ENCODE measurements around the gene ARL6IP1.
"Not testable (repeated sequence)": the region's sequence is repeated elsewhere in the genome, so short reads cannot be mapped to it uniquely, and the experiment has no call there.

Gene ARL6IP1

GRCh38 chr16:18797746-18798145 is 3.6 kb downstream of the ARL6IP1 start:
- DNase-seq, result no peak

- no peak for DNase-seq
These were observed 5.0 kb downstream of the ARL6IP1 start for GRCh38 chr16:18796377-18796776.

GRCh38 chr16:18792836-18793433 is 8.4 kb downstream of the ARL6IP1 start:
- DNase-seq, result no peak

GRCh38 chr16:18789850-18790706 is 11.3 kb downstream of the ARL6IP1 start, which contains the start of gene RPS15A:
Gene RPS15A (minus strand): TSS chr16:18790334. CDS start chr16:18789113, 1,221 bp downstream.
- DNase-seq, result peak; percentile 93 to 96

GRCh38 chr16:18789515-18789849 is 11.9 kb downstream of the ARL6IP1 start:
- no peak for DNase-seq

- DNase-seq, result no peak
These were observed 12.4 kb downstream of the ARL6IP1 start for GRCh38 chr16:18788828-18789514.

- no peak for DNase-seq
These were observed 16.3 kb downstream of the ARL6IP1 start for GRCh38 chr16:18784917-18785623.

GRCh38 chr16:18783430-18784341 is 17.7 kb downstream of the ARL6IP1 start:
- no peak for DNase-seq

- no peak for DNase-seq
These were observed 18.5 kb downstream of the ARL6IP1 start for GRCh38 chr16:18782697-18783429.

GRCh38 chr16:18781232-18781631 is 20.1 kb downstream of the ARL6IP1 start:
- not testable (repeated sequence) for DNase-seq

GRCh38 chr16:18780460-18781026 is 20.8 kb downstream of the ARL6IP1 start:
- DNase-seq, result not testable (repeated sequence)

- not testable (repeated sequence) for DNase-seq
These were observed 23.7 kb downstream of the ARL6IP1 start for GRCh38 chr16:18777664-18778063.

GRCh38 chr16:18776334-18776733 is 25.0 kb downstream of the ARL6IP1 start:
- DNase-seq, result peak in 1 of 2 donors; percentile 12

- DNase-seq, result peak; percentile 57 to 69
These were observed 26.7 kb downstream of the ARL6IP1 start for GRCh38 chr16:18774651-18775050.

GRCh38 chr16:18772171-18772570 is 29.2 kb downstream of the ARL6IP1 start:
- DNase-seq, result not testable (repeated sequence)

GRCh38 chr16:18770336-18770962 is 30.9 kb downstream of the ARL6IP1 start:
- DNase-seq, result not testable (repeated sequence)

- DNase-seq, result not testable (repeated sequence)
These were observed 34.1 kb downstream of the ARL6IP1 start for GRCh38 chr16:18767217-18767616.

- DNase-seq, result not testable (repeated sequence)
These were observed 38.6 kb downstream of the ARL6IP1 start for GRCh38 chr16:18762713-18763112.

GRCh38 chr16:18759598-18760520 is 41.5 kb downstream of the ARL6IP1 start:
- DNase-seq, result not testable (repeated sequence)

All from inflammatory macrophage treated with lipopolysaccharide for 1 hour (primary cell).